ENCODE data around the gene DCC.

Gene DCC

DNA sequence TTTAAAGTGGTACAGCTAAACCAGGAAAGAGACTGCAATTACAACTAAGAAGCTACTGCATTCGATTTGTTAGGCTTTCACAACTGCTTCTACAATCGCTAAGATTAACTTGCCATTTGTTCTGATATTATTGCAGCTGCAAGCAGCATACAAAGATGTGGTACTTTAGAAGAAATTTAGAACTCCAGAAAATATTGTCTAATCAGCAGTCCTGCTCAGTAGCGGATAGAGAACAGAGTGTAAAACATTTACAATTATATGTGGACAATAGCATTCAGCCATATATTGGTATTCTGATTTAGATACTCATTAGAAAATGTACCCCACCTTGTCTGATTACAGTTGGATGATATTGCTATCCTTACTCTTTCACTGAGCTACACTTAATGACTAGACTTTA, 265.3 kb downstream of the DCC start:
- CTCF ChIA-PET = no interaction called here
- no peak overlapping the region for H3K27ac ChIP-seq (ENCODE audit: insufficient read depth in 1 of 2, low read depth in 1 of 2, low read length in 2 of 2, poor library complexity in 1 of 2, severe bottlenecking in 2 of 2)
- DNase-seq = no peak
- H3K4me1 ChIP-seq (ENCODE audit: control extremely low read depth in 1 of 4, control insufficient read depth in 4 of 4, insufficient read depth in 4 of 4, low read length in 3 of 4) = no peaks in the 10 kb centered on the region
- 100% methylated on average over 2 of the region's 3 CpGs for WGBS (ENCODE audit: insufficient coverage)
- no peaks in the 10 kb centered on the region for H3K36me3 ChIP-seq (ENCODE audit: control insufficient read depth in 4 of 4, insufficient read depth in 4 of 4, low read length in 3 of 4)
- no peak overlapping the region for H3K4me3 ChIP-seq (ENCODE audit: control insufficient read depth in 1 of 7, extremely low read depth in 1 of 7, insufficient read depth in 4 of 7, low read depth in 2 of 7, low read length in 6 of 7)
- POLR2A ChIA-PET = no interaction called here
- no peaks in the 10 kb centered on the region for H3K27me3 ChIP-seq (replicated peaks in 2 of 5; ENCODE audit: control insufficient read depth in 4 of 5, insufficient read depth in 5 of 5, low read length in 4 of 5)
- H3K9me3 ChIP-seq (ENCODE audit: control extremely low read depth in 1 of 5, control insufficient read depth in 4 of 5, insufficient read depth in 2 of 5, low read depth in 1 of 5, low read length in 4 of 5) = no peaks in the 10 kb centered on the region

DNA sequence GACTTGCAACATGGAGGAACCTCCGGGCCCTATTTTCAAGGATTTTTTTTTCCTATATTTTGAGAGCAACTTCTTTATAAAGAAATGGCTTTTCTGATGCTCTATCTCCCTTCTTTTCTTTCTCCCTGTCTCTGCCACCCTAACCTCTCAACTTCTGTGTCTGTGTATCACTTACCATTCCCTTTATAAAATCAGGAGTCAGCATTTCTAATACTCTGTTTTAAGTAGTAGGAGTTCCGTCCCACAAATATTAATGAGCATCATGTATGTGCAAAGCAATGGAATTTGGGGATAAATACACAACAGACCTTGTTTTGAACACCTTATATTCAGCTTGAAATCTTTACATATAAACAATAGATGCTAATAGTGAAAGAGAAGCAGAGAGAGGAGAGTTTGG, 268.0 kb downstream of the DCC start:
- H3K4me1 ChIP-seq (ENCODE audit: control extremely low read depth in 1 of 4, control insufficient read depth in 4 of 4, insufficient read depth in 4 of 4, low read length in 3 of 4) = no peaks in the 10 kb centered on the region
- no peak overlapping the region for H3K4me3 ChIP-seq (ENCODE audit: control insufficient read depth in 1 of 7, extremely low read depth in 1 of 7, insufficient read depth in 4 of 7, low read depth in 2 of 7, low read length in 6 of 7)
- POLR2A ChIA-PET = no interaction called here
- WGBS (ENCODE audit: insufficient coverage) = no CpG with 5 or more reads among the region's 2 CpGs
- no peaks in the 10 kb centered on the region for H3K36me3 ChIP-seq (ENCODE audit: control insufficient read depth in 4 of 4, insufficient read depth in 4 of 4, low read length in 3 of 4)
- no peaks in the 10 kb centered on the region for H3K9me3 ChIP-seq (ENCODE audit: control extremely low read depth in 1 of 5, control insufficient read depth in 4 of 5, insufficient read depth in 2 of 5, low read depth in 1 of 5, low read length in 4 of 5)
- CTCF ChIA-PET = interaction anchor here (0.5 kb wide), 1 partner anchor 933 kb away, joined by 3 read pairs; no protein-coding TSS in a partner anchor
- no peak overlapping the region for H3K27ac ChIP-seq (ENCODE audit: insufficient read depth in 1 of 2, low read depth in 1 of 2, low read length in 2 of 2, poor library complexity in 1 of 2, severe bottlenecking in 2 of 2)
- no peaks in the 10 kb centered on the region for H3K27me3 ChIP-seq (replicated peaks in 2 of 5; ENCODE audit: control insufficient read depth in 4 of 5, insufficient read depth in 5 of 5, low read length in 4 of 5)
- no peak for DNase-seq

DNA sequence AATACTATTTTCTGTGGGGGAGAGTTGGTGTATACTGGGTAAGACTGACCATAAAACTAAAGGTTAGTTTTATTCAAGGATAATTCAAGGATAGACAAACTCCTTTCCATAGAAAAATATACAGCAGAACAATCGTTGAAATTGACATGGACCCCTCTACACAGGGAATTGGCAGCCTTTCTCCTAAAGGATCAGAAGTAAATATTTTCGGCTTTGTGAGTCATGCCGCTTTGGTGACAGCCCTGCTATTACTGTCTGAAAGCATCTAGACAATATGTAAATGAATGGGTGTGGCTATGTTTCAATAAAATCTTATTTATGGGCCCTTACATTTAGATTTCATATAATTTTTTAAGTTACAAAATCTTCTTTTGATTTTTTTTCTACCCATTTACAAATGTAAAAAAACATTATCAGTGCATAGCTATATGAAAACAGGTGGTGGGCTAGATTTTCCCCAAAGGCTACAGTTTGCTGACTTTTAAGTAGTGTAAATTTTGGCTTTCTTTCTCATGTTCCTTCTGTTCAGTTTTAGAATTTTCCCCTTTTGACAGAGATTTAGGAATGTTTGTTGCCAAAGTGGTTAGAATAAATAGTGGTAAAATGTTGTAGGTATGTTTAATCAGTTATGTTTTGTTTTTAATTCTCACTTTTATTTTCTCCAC, 270.6 kb downstream of the DCC start:
- no peaks in the 10 kb centered on the region for H3K27me3 ChIP-seq (replicated peaks in 2 of 5; ENCODE audit: control insufficient read depth in 4 of 5, insufficient read depth in 5 of 5, low read length in 4 of 5)
- ChIA-PET CTCF (no interaction called here), POLR2A (no interaction called here)
- H3K4me3 ChIP-seq (ENCODE audit: control insufficient read depth in 1 of 7, extremely low read depth in 1 of 7, insufficient read depth in 4 of 7, low read depth in 2 of 7, low read length in 6 of 7) = no peak overlapping the region
- H3K9me3 ChIP-seq (ENCODE audit: control extremely low read depth in 1 of 5, control insufficient read depth in 4 of 5, insufficient read depth in 2 of 5, low read depth in 1 of 5, low read length in 4 of 5) = no peaks in the 10 kb centered on the region
- DNase-seq = no peak
- no CpG with 5 or more reads among the region's 3 CpGs for WGBS (ENCODE audit: insufficient coverage)
- H3K27ac ChIP-seq (ENCODE audit: insufficient read depth in 1 of 2, low read depth in 1 of 2, low read length in 2 of 2, poor library complexity in 1 of 2, severe bottlenecking in 2 of 2) = no peak overlapping the region
- H3K36me3 ChIP-seq (ENCODE audit: control insufficient read depth in 4 of 4, insufficient read depth in 4 of 4, low read length in 3 of 4) = no peaks in the 10 kb centered on the region
- no peaks in the 10 kb centered on the region for H3K4me1 ChIP-seq (ENCODE audit: control extremely low read depth in 1 of 4, control insufficient read depth in 4 of 4, insufficient read depth in 4 of 4, low read length in 3 of 4)

DNA sequence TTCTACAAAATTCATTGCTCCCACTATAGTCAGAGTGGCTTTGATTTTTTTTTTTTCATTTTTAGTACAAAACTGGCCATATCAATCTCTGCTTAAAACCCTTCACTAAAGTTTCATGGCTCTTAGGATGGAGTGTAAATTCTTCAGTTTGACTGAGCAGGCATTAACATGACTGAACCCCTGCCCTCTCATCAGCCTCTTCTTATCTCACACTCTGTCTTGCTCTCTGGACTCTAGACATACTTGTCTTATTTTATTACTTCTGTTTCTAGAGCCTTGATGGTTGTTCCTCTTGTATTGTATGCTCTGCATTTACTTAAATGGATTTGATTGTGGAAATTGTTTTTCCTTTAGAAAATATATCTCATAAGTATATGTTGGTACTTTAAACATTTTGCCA, 272.4 kb downstream of the DCC start:
- Histone ChIP-seq H3K4me1 (ENCODE audit: control extremely low read depth in 1 of 4, control insufficient read depth in 4 of 4, insufficient read depth in 4 of 4, low read length in 3 of 4) (no peaks in the 10 kb centered on the region), H3K27me3 (replicated peaks in 2 of 5; ENCODE audit: control insufficient read depth in 4 of 5, insufficient read depth in 5 of 5, low read length in 4 of 5) (no peaks in the 10 kb centered on the region), H3K4me3 (ENCODE audit: control insufficient read depth in 1 of 7, extremely low read depth in 1 of 7, insufficient read depth in 4 of 7, low read depth in 2 of 7, low read length in 6 of 7) (no peak overlapping the region), H3K36me3 (ENCODE audit: control insufficient read depth in 4 of 4, insufficient read depth in 4 of 4, low read length in 3 of 4) (no peaks in the 10 kb centered on the region), H3K27ac (ENCODE audit: insufficient read depth in 1 of 2, low read depth in 1 of 2, low read length in 2 of 2, poor library complexity in 1 of 2, severe bottlenecking in 2 of 2) (no peak overlapping the region), H3K9me3 (ENCODE audit: control extremely low read depth in 1 of 5, control insufficient read depth in 4 of 5, insufficient read depth in 2 of 5, low read depth in 1 of 5, low read length in 4 of 5) (no peaks in the 10 kb centered on the region)
- POLR2A ChIA-PET = no interaction called here
- no peak for DNase-seq
- CTCF ChIA-PET = no interaction called here

DNA sequence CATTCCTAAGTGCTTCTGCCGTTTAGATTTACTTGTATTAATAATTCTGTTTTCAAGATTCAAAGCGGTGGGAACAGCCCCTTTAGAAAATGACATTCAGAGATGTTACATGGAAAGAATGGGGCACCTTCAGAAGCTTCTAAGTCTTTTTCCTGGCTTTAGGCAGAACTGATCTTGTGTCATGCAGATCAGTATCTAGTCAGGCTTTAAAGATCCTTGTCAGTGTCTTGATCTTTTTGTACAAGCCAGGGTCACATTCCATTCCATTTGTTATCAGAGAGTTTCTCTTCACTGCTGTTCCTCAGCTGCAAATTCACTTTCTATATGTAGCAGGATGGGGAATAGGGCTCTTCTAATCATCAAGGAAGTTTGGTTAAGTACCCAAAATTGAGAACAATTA, 275.3 kb downstream of the DCC start:
- ChIA-PET CTCF (no interaction called here), POLR2A (no interaction called here)
- DNase-seq = no peak
- Histone ChIP-seq H3K4me1 (ENCODE audit: control extremely low read depth in 1 of 4, control insufficient read depth in 4 of 4, insufficient read depth in 4 of 4, low read length in 3 of 4) (no peaks in the 10 kb centered on the region), H3K9me3 (ENCODE audit: control extremely low read depth in 1 of 5, control insufficient read depth in 4 of 5, insufficient read depth in 2 of 5, low read depth in 1 of 5, low read length in 4 of 5) (no peaks in the 10 kb centered on the region), H3K36me3 (ENCODE audit: control insufficient read depth in 4 of 4, insufficient read depth in 4 of 4, low read length in 3 of 4) (no peaks in the 10 kb centered on the region), H3K27ac (ENCODE audit: insufficient read depth in 1 of 2, low read depth in 1 of 2, low read length in 2 of 2, poor library complexity in 1 of 2, severe bottlenecking in 2 of 2) (no peak overlapping the region), H3K27me3 (replicated peaks in 2 of 5; ENCODE audit: control insufficient read depth in 4 of 5, insufficient read depth in 5 of 5, low read length in 4 of 5) (no peaks in the 10 kb centered on the region), H3K4me3 (ENCODE audit: control insufficient read depth in 1 of 7, extremely low read depth in 1 of 7, insufficient read depth in 4 of 7, low read depth in 2 of 7, low read length in 6 of 7) (no peak overlapping the region)
- WGBS (ENCODE audit: insufficient coverage) = no CpG with 5 or more reads among the region's 2 CpGs

DNA sequence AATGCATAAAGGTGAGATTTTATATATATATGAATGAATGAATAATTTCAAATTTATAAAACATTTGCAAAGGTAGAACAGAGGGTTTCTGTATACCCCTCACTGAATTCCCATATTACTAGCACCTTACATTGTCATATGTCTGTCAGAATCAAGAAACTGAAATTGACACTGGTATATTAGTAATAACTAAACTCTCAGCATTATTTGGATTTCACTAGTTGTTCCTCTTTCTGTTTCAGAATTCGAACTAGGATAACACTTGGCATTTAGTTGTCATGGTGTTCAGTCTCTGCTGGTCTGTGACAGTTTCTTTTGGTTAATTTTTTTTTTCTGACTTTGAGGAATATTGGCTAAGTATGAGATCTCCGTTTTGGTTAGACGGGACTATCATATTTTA, 275.9 kb downstream of the DCC start:
- Histone ChIP-seq H3K4me1 (ENCODE audit: control extremely low read depth in 1 of 4, control insufficient read depth in 4 of 4, insufficient read depth in 4 of 4, low read length in 3 of 4) (no peaks in the 10 kb centered on the region), H3K36me3 (ENCODE audit: control insufficient read depth in 4 of 4, insufficient read depth in 4 of 4, low read length in 3 of 4) (no peaks in the 10 kb centered on the region), H3K4me3 (ENCODE audit: control insufficient read depth in 1 of 7, extremely low read depth in 1 of 7, insufficient read depth in 4 of 7, low read depth in 2 of 7, low read length in 6 of 7) (no peak overlapping the region), H3K27ac (ENCODE audit: insufficient read depth in 1 of 2, low read depth in 1 of 2, low read length in 2 of 2, poor library complexity in 1 of 2, severe bottlenecking in 2 of 2) (no peak overlapping the region), H3K9me3 (ENCODE audit: control extremely low read depth in 1 of 5, control insufficient read depth in 4 of 5, insufficient read depth in 2 of 5, low read depth in 1 of 5, low read length in 4 of 5) (no peaks in the 10 kb centered on the region), H3K27me3 (replicated peaks in 2 of 5; ENCODE audit: control insufficient read depth in 4 of 5, insufficient read depth in 5 of 5, low read length in 4 of 5) (no peaks in the 10 kb centered on the region)
- no peak for DNase-seq
- no CpG with 5 or more reads among the region's 3 CpGs for WGBS (ENCODE audit: insufficient coverage)
- ChIA-PET POLR2A (no interaction called here), CTCF (no interaction called here)

DNA sequence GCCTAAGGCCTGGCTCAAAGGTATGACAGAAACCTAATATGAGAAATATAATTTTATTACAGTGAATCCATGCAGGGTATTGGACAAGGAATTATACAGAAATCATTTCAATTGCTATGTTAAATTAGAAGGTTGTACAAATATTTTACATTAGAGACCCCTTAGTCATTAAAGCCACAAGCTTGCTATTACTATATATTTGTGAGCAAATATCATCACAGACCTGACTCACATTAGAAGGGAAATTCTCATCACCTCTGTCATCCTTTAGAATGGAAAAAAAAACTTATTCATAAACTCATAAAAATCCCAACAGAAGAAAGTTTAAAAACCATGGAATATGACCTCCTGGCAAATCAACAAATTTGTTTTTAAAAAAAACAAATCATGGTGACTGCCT, 277.9 kb downstream of the DCC start:
- Histone ChIP-seq H3K27me3 (replicated peaks in 2 of 5; ENCODE audit: control insufficient read depth in 4 of 5, insufficient read depth in 5 of 5, low read length in 4 of 5) (no peaks in the 10 kb centered on the region), H3K9me3 (ENCODE audit: control extremely low read depth in 1 of 5, control insufficient read depth in 4 of 5, insufficient read depth in 2 of 5, low read depth in 1 of 5, low read length in 4 of 5) (no peaks in the 10 kb centered on the region), H3K4me1 (ENCODE audit: control extremely low read depth in 1 of 4, control insufficient read depth in 4 of 4, insufficient read depth in 4 of 4, low read length in 3 of 4) (no peaks in the 10 kb centered on the region), H3K36me3 (ENCODE audit: control insufficient read depth in 4 of 4, insufficient read depth in 4 of 4, low read length in 3 of 4) (no peaks in the 10 kb centered on the region), H3K4me3 (ENCODE audit: control insufficient read depth in 1 of 7, extremely low read depth in 1 of 7, insufficient read depth in 4 of 7, low read depth in 2 of 7, low read length in 6 of 7) (no peak overlapping the region), H3K27ac (ENCODE audit: insufficient read depth in 1 of 2, low read depth in 1 of 2, low read length in 2 of 2, poor library complexity in 1 of 2, severe bottlenecking in 2 of 2) (no peak overlapping the region)
- DNase-seq = no peak
- POLR2A ChIA-PET = no interaction called here
- CTCF ChIA-PET = no interaction called here

All from common myeloid progenitor, CD34-positive (primary cell).